GM19043 (cell line): Measurements from ENCODE around the gene DNASE1L2.

Source experiments
- ATAC-seq: cut with Tn5 transposase; IDR thresholded peaks from one replicate; pipeline ENCODE4 v1.9.1; 2021; ENCODE audit warnings: low read depth; ENCODE audit not compliant: unreplicated experiment

DNASE1L2 gene

DNA sequence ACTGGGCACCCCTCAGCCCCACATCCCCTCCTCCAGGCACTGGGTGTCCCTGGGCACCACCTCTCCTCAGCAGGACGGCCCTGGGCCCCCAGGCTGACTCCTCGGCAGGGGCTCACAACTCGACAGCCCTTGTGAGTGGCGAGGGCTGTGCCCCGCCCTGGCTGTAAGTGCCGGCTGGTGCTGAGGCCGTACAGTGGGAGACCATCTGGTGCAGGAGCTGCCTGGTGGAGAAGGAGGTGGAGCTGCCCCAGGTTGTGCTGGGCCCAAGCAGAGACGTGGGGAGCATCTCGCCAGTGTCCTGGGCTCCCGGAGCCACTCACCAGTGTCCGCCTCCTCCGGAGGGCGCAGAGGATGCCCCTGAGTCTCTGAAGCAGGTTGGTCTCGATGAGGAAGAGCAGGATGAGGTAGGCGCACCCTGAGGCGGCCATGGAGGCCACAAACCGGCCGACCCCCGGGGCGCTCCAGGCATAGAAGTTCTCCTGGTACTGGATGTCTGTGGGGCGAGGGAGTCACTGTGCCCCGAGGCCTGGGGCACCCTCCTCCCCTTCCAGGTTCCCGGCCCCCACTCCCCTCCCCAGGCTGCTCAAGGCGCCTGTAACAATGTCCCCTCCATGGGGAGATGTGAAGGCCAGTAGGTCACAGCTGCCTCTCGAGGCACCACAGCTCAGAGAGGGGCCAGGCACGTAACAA is 46.8 kb downstream of the DNASE1L2 start:
- ATAC-seq: no peak

GRCh38 chr16:2284001-2284770 is 47.9 kb downstream of the DNASE1L2 start:
- no peak for ATAC-seq

- no peak for ATAC-seq
Observed at GRCh38 chr16:2284797-2285576, 48.7 kb downstream of the DNASE1L2 start.

- ATAC-seq: no peak
Observed at GRCh38 chr16:2285731-2286191, 49.5 kb downstream of the DNASE1L2 start.

GRCh38 chr16:2286550-2286949 is 50.3 kb downstream of the DNASE1L2 start:
- ATAC-seq: no peak

GRCh38 chr16:2287916-2288547 is 51.8 kb downstream of the DNASE1L2 start:
- ATAC-seq: no peak
